Activated CD8-positive, alpha-beta T cell treated with anti-CD3 and anti-CD28 coated beads for 36 hours (primary cell): ENCODE measurements around the gene ZNF503. TPM values are rescaled to one million over a fixed set of nuclear protein-coding genes. Genes with fewer than 3 reads are reported as not detected.

Experiments
- ATAC-seq: fragments of 200-7000 bp; cut with Tn5 transposase; one replicate; pipeline ENCODE4 v1.10.0; 2021; ENCODE audit warnings: mild to moderate bottlenecking, moderate library complexity
- CTCF ChIA-PET: fragments of 350-600 bp; sonication (Branson Sonifier 250); formaldehyde crosslinking; loops from one replicate; lab custom pipeline; 2021; ENCODE audit warnings: antibody characterized with exemption; lab: Charles Lee
- POLR2A ChIA-PET: fragments of 350-600 bp; sonication (Branson Sonifier 250); formaldehyde crosslinking; loops from one replicate; lab custom pipeline; 2021; ENCODE audit warnings: antibody characterized with exemption; lab: Charles Lee
- DNase-seq: peaks from one replicate; pipeline ENCODE4 v3.0.0-alpha.2; 2020
- H3K27ac Mint-ChIP-seq: one replicate; pipeline ENCODE4 v1.8.0; 2021; ENCODE audit warnings: mild to moderate bottlenecking, mixed read lengths
- H3K27me3 Mint-ChIP-seq: one replicate; pipeline ENCODE4 v1.8.0; 2021; ENCODE audit warnings: mixed read lengths
- H3K36me3 Mint-ChIP-seq: one replicate; pipeline ENCODE4 v1.8.0; 2021; ENCODE audit warnings: low read depth, mixed read lengths
- H3K4me1 Mint-ChIP-seq: one replicate; pipeline ENCODE4 v1.8.0; 2021; ENCODE audit warnings: low read depth, mixed read lengths
- H3K4me3 Mint-ChIP-seq: one replicate; pipeline ENCODE4 v1.8.0; 2021; ENCODE audit warnings: mild to moderate bottlenecking, moderate library complexity, mixed read lengths
- H3K9me3 Mint-ChIP-seq: one replicate; pipeline ENCODE4 v1.8.0; 2021; ENCODE audit warnings: mixed read lengths
- intact Hi-C: fragments of 100-400 bp; cut with micrococcal nuclease; formaldehyde crosslinking; loops from one replicate; pipeline ENCODE4 v1.10.0; 2022
- total RNA-seq, 2 experiments: library from RNA; stranded (reverse); gene quantifications; one replicate each; pipeline ENCODE4 v1.2.3, GENCODE V29; 2021
- TF ChIP-seq, protein P1 (sequence below): fragments of 200-600 bp; IDR thresholded peaks from one replicate; pipeline ENCODE4 v1.8.0; 2022; ENCODE audit warnings: antibody characterized with exemption, mild to moderate bottlenecking

Gene ZNF503
- total RNA-seq, 2 experiments from 2014 or later = 0.25 to 0.31 TPM

GRCh38 chr10:75352650-75353049, 48.9 kb downstream of the ZNF503 start:
- no peaks in the 10 kb centered on the region for H3K4me1 Mint-ChIP-seq
- H3K27ac Mint-ChIP-seq = no peak overlapping the region
- H3K27me3 Mint-ChIP-seq = no peaks in the 10 kb centered on the region
- H3K36me3 Mint-ChIP-seq = no peaks in the 10 kb centered on the region
- no peak for ATAC-seq
- intact Hi-C loops = no loop called here
- H3K9me3 Mint-ChIP-seq = no peaks in the 10 kb centered on the region
- no peak for DNase-seq
- TF ChIP-seq, protein P1, sequence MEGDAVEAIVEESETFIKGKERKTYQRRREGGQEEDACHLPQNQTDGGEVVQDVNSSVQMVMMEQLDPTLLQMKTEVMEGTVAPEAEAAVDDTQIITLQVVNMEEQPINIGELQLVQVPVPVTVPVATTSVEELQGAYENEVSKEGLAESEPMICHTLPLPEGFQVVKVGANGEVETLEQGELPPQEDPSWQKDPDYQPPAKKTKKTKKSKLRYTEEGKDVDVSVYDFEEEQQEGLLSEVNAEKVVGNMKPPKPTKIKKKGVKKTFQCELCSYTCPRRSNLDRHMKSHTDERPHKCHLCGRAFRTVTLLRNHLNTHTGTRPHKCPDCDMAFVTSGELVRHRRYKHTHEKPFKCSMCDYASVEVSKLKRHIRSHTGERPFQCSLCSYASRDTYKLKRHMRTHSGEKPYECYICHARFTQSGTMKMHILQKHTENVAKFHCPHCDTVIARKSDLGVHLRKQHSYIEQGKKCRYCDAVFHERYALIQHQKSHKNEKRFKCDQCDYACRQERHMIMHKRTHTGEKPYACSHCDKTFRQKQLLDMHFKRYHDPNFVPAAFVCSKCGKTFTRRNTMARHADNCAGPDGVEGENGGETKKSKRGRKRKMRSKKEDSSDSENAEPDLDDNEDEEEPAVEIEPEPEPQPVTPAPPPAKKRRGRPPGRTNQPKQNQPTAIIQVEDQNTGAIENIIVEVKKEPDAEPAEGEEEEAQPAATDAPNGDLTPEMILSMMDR = no peak
- ChIA-PET CTCF (no interaction called here), POLR2A (no interaction called here)
- no peak overlapping the region for H3K4me3 Mint-ChIP-seq

- Mint-ChIP-seq H3K27ac (no peak overlapping the region), H3K36me3 (no peaks in the 10 kb centered on the region), H3K4me1 (no peaks in the 10 kb centered on the region), H3K4me3 (no peak overlapping the region), H3K9me3 (no peaks in the 10 kb centered on the region), H3K27me3 (no peaks in the 10 kb centered on the region)
- DNase-seq = no peak
- ChIA-PET CTCF (no interaction called here), POLR2A (no interaction called here)
- intact Hi-C loops = no loop called here
- no peak for ATAC-seq
- TF ChIP-seq, protein P1 = no peak
These were observed 49.9 kb downstream of the ZNF503 start for GRCh38 chr10:75351637-75352036.

DNA sequence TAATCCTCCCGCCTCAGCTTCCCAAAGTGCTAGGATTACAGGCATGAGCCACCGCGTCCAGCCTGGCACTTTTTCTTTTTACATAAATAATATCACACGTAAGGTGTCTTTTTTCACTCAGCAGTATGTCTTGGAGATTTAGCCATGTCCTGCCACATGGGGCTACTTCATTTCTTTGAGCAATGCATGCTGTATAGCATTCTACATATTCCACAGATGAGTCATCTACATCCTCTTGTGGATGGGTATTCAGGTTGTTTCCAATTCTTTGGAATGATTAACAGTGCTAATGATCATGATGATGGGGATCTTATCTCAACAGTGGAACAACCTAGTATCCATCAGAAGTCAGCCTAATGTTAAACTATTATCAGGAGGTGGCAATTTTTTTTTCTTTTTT, 50.8 kb downstream of the ZNF503 start:
- TF ChIP-seq, protein P1 = no peak
- CTCF ChIA-PET = no interaction called here
- Mint-ChIP-seq H3K27me3 (no peaks in the 10 kb centered on the region), H3K4me3 (no peak overlapping the region), H3K9me3 (no peaks in the 10 kb centered on the region), H3K36me3 (no peaks in the 10 kb centered on the region), H3K27ac (no peak overlapping the region), H3K4me1 (no peaks in the 10 kb centered on the region)
- intact Hi-C loops = no loop called here
- ATAC-seq (no peak), DNase-seq (no peak)
- POLR2A ChIA-PET = no interaction called here

Other genes with a start within 250 kb of the ZNF503 start
- 100 to 1,000 TPM; 253 to 263 TPM for gene VDAC2, start 191.0 kb downstream of the ZNF503 start, total RNA-seq
- 10 to 100 TPM; 54.5 to 58.1 TPM for gene COMTD1, start 165.8 kb downstream of the ZNF503 start, total RNA-seq
- not detected for gene LRMDA, start 29.9 kb upstream of the ZNF503 start, total RNA-seq